GM12891 (cell line): ENCODE results near the gene SPATA7.

ENCODE experiments used
- PAX5 ChIP-seq: IDR thresholded peaks from 2 replicates; pipeline ENCODE4 v1.6.1; 2011; ENCODE audit warnings: low read length, moderate library complexity, mild to moderate bottlenecking; ENCODE audit not compliant: insufficient read depth, severe bottlenecking
- POLR2A ChIP-seq: IDR thresholded peaks from 2 replicates; pipeline ENCODE4 v1.6.1; 2011; ENCODE audit warnings: low read depth, low read length, control low read depth
- POLR2AphosphoS5 ChIP-seq: IDR thresholded peaks from 2 replicates; pipeline ENCODE4 v1.6.1; 2011; ENCODE audit warnings: low read depth, low read length, control low read depth
- POU2F2 ChIP-seq: IDR thresholded peaks from 2 replicates; pipeline ENCODE4 v1.6.1; 2011; ENCODE audit warnings: low read depth, mild to moderate bottlenecking, control low read depth, low read length, moderate library complexity
- SPI1 ChIP-seq: IDR thresholded peaks from 2 replicates; pipeline ENCODE4 v1.6.1; 2011; ENCODE audit warnings: low read depth, low read length, control low read depth

GRCh38 chr14:88420187-88420586 is 34.7 kb downstream of the SPATA7 start:
- TF ChIP-seq POLR2AphosphoS5 (no peak), POLR2A (no peak), PAX5 (no peak), POU2F2 (no peak), SPI1 (no peak)
